Stomach (tissue), 19 donors: ENCODE measurements around the gene BBX. TPM values are rescaled to one million over a fixed set of nuclear protein-coding genes. Genes with fewer than 3 reads are reported as not detected.

Source experiments
- DNase-seq, 2 donors: peaks; one replicate each; pipeline versions ENCODE4 v3.0.0 to v3.0.0-alpha.2; 2013 to 2019
- H3K27ac ChIP-seq, 5 donors: fragments of 200-600 bp in 4 of 5; sonication (generic) in 4 of 5; one replicate each; pipeline ENCODE4 v1.5.1; 2013 to 2019; ENCODE audit warnings: mild to moderate bottlenecking in 1 of 5, moderate library complexity in 1 of 5
- H3K27me3 ChIP-seq, 3 donors: fragments of 200-600 bp; sonication (generic); one replicate each; pipeline ENCODE4 v1.5.1; 2017 to 2019; ENCODE audit warnings: mixed run types in 1 of 3
- H3K36me3 ChIP-seq, 4 donors: fragments of 200-600 bp; sonication (generic); 1 replicate in 3 of 4; 2 replicates in 1 of 4; pipeline ENCODE4 v1.5.1; 2016 to 2019
- H3K4me1 ChIP-seq, 4 donors: fragments of 200-600 bp; sonication (generic); one replicate each; pipeline ENCODE4 v1.5.1; 2016 to 2019
- H3K4me3 ChIP-seq, 4 donors: fragments of 200-600 bp; sonication (generic) in 3 of 4; one replicate each; pipeline ENCODE4 v1.5.1; 2016 to 2019; ENCODE audit warnings: mild to moderate bottlenecking in 1 of 4
- H3K9me3 ChIP-seq, 4 donors: fragments of 200-600 bp; sonication (generic); one replicate each; pipeline ENCODE4 v1.5.1; 2016 to 2019
- EP300 ChIP-seq: sonication (generic); formaldehyde crosslinking; IDR thresholded peaks from one replicate; pipeline ENCODE4 v1.6.1; 2017; ENCODE audit warnings: antibody characterized with exemption
- POLR2A ChIP-seq, 4 donors: fragments of 450-650 bp; IDR thresholded peaks; one replicate each; pipeline ENCODE4 v1.6.1; 2016; ENCODE audit warnings: antibody characterized with exemption in 4 of 4, control low read depth in 2 of 4, mild to moderate bottlenecking in 1 of 4, moderate library complexity in 1 of 4
- POLR2AphosphoS5 ChIP-seq, 3 donors: sonication (generic); formaldehyde crosslinking; IDR thresholded peaks; one replicate each; pipeline ENCODE4 v1.6.1; 2016; ENCODE audit warnings: antibody characterized with exemption in 3 of 3
- WGBS, 5 donors: extraction: QIAGEN DNeasy Blood & Tissue Kit in 3 of 5; methylation state at CpG; one replicate each; pipeline versions ENCODE4 v1.1.5 to v1.1.7; 2013 to 2018; 5-methylcytosine and 5-hydroxymethylcytosine counted together
- intact Hi-C: fragments of 100-400 bp; cut with DNase I; formaldehyde crosslinking; loops from one replicate; pipeline ENCODE4 v1.15.1; 2023; ENCODE audit warnings: low total_unique reads
- long read RNA-seq, 10 donors: transcript quantifications; one replicate each; lab custom pipeline, GENCODE V29; 2026
- polyA plus RNA-seq, 3 donors: library from polyadenylated mRNA; stranded (reverse); fragments of 200-250 nt; gene quantifications; one replicate each; pipeline ENCODE4 v1.2.3, GENCODE V29; 2013
- total RNA-seq, 5 donors: library from RNA; depleted of rRNA; stranded (reverse); fragments of >200 nt; gene quantifications; one replicate each; pipeline versions ENCODE4 v1.1.0 to v1.2.3, GENCODE V29; 2014 to 2016
- TF ChIP-seq, protein P1 (sequence below), 7 experiments: fragments of 450-650 bp in 4 of 7; fragments of 200-600 bp in 3 of 7; sonication (generic) in 3 of 7; IDR thresholded peaks; one replicate each; pipeline ENCODE4 v1.5.1; 2016 to 2019; ENCODE audit warnings: antibody characterized with exemption in 7 of 7, control low read depth in 2 of 7, mild to moderate bottlenecking in 1 of 7
- donor health status: healthy with polysubstance abuse.
- donor health status: Bipolar disorder and iron deficiency.
- donor health status: healthy.

The BBX gene
- 10 to 100 TPM; 39.7 to 81.1 (median 50.9) TPM for total RNA-seq
- polyA plus RNA-seq, result 1 to 10 TPM; 4.6 to 7.2 (median 5.9) TPM
- long read RNA-seq, donor 1, partial matches to known transcripts, result 13 of 13 reads
- long read RNA-seq, donor 1, other reads (novel, unspliced or antisense), result 0 of 13 reads
- long read RNA-seq, donor 2, partial matches to known transcripts, result 20 of 21 reads
- long read RNA-seq, donor 2, other reads (novel, unspliced or antisense), result 0 of 21 reads
- long read RNA-seq, donor 3, result 0 reads
- long read RNA-seq, donor 4, result 0 reads
- long read RNA-seq, donor 5, partial matches to known transcripts, result 17 of 18 reads
- long read RNA-seq, donor 5, other reads (novel, unspliced or antisense), result 0 of 18 reads
- long read RNA-seq, donor 6, result 0 reads
- long read RNA-seq, donor 7, result 0 reads
- long read RNA-seq, donor 8, partial matches to known transcripts, result 10 of 10 reads
- long read RNA-seq, donor 8, other reads (novel, unspliced or antisense), result 0 of 10 reads
- long read RNA-seq, donor 9, partial matches to known transcripts, result 16 of 16 reads
- long read RNA-seq, donor 9, other reads (novel, unspliced or antisense), result 0 of 16 reads
- long read RNA-seq, donor 10, result 0 reads

DNA sequence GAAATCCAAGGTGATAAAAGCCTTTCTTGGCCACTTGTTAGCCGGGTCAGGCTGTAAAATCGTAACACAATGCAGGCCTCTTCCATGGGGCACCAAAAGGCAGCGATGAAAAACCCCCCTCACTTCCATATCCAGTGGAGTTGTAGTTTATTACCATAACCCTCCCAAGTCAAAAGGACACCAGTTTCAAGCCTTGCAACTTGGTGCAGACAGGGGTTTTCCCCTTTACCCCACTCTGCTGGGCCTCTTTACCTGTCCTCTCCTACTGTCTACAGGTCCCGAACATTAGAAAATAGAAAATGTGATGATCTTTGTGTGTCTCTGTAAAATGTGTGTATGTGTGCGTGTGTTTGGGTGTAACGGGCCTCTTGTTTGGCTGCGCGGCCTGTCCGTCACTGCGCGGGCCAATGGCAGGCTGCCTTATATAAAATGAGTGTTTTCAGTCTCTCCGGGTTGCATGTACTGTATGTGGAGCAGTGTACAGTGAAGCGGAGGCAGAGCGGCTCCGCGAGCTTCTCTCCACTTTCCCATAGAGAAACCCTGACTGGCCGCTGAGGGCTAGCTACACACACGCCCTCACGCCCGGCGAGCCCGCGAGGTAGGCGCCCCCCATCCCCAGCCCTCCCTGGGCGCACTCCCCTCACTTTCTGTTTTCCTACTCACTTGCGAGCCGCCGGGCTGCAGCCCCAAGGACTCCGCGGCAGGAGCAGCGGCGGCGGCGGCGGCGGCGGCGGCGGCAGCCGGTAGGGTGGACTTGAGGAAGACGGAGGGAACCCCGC lies at the start of gene BBX:
TSS of gene BBX (plus strand) at position 453 of the 779 bp plus-strand sequence. CDS start 187,499 bp downstream, outside the sequence.
- H3K9me3 ChIP-seq, result no peaks in the 10 kb centered on the region
- peaks cover 4 to 23% (median 17%) of the 10 kb centered on the region in 4 donors for H3K4me1 ChIP-seq

DNA sequence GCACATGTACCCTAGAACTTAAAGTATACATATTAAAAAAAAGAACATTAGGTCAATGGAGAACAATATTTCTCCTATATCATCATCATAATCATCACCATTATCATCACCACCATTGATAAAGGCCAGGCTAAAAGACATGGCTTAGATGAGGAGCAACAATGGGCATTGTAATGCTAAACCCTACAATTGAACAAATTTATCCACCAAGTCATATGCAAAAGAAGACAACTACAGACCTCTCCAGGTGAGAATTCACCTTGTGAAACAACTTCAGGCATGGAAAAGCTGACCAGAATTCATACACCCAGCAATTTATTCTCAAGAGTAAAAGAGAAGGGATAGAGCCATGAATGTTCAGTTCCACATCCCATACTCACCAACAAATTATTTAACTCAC lies 46.3 kb upstream of the BBX start:
- no peaks in the 10 kb centered on the region for H3K27me3 ChIP-seq
- no peak overlapping the region for H3K4me3 ChIP-seq
- intact Hi-C loops, result no loop called here
- no peak overlapping the region for H3K27ac ChIP-seq
- peaks cover 0 to 11% (median 0%) of the 10 kb centered on the region in 4 donors for H3K9me3 ChIP-seq
- no peaks in the 10 kb centered on the region for H3K4me1 ChIP-seq
- no peaks in the 10 kb centered on the region for H3K36me3 ChIP-seq
- DNase-seq, result no peak
- TF ChIP-seq POLR2A (IDR thresholded peaks at IDR 0.05), result no peak
- TF ChIP-seq EP300, result no peak
- TF ChIP-seq, protein P1, sequence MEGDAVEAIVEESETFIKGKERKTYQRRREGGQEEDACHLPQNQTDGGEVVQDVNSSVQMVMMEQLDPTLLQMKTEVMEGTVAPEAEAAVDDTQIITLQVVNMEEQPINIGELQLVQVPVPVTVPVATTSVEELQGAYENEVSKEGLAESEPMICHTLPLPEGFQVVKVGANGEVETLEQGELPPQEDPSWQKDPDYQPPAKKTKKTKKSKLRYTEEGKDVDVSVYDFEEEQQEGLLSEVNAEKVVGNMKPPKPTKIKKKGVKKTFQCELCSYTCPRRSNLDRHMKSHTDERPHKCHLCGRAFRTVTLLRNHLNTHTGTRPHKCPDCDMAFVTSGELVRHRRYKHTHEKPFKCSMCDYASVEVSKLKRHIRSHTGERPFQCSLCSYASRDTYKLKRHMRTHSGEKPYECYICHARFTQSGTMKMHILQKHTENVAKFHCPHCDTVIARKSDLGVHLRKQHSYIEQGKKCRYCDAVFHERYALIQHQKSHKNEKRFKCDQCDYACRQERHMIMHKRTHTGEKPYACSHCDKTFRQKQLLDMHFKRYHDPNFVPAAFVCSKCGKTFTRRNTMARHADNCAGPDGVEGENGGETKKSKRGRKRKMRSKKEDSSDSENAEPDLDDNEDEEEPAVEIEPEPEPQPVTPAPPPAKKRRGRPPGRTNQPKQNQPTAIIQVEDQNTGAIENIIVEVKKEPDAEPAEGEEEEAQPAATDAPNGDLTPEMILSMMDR (IDR thresholded peaks at IDR 0.05), result no peak
- TF ChIP-seq POLR2AphosphoS5 (IDR thresholded peaks at IDR 0.05), result no peak

More for the DNA sequence above, at the start of gene BBX:
- intact Hi-C loops, result no loop called here
- WGBS, 5 donors, result 0 to 1% (median 1%) methylated on average over 18 to 42 of the region's 42 CpGs
- Histone ChIP-seq H3K4me3 (peak within 1 kb of the TSS; percentile 69 to 96 (median 90)), H3K27ac (peak within 1 kb of the TSS; percentile 91 to 96 (median 92)), H3K36me3 (no peaks in the 10 kb centered on the region), H3K27me3 (no peaks in the 10 kb centered on the region)
- DNase-seq, result peak; percentile 96 to 98
- TF ChIP-seq POLR2A (IDR thresholded peaks at IDR 0.05), result peak in 1 of 4 donors; percentile 46
- TF ChIP-seq EP300, result no peak
- TF ChIP-seq POLR2AphosphoS5 (IDR thresholded peaks at IDR 0.05), result peak; percentile 78 to 91 (median 82)
- TF ChIP-seq, protein P1 (IDR thresholded peaks at IDR 0.05), result no peak

DNA sequence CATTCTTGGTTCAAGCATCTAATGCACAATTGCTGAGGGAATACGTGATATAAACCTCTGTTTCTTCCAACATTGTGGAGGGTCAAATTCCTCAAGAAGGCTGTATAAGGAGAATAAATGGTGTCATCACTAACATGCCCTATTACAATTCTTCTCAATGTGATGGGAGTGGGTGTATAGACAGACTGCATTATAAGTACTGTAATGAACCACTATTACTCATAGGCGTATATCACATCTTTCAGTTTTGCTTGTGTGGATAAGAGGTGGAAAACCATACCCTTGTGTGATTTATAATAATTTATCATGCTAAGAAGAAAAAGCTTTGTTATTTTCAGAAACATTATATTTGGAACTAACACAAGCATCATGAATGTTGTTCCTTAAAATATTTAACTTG lies 35.3 kb upstream of the BBX start:
- Histone ChIP-seq H3K27me3 (no peaks in the 10 kb centered on the region), H3K4me3 (no peak overlapping the region), H3K4me1 (no peaks in the 10 kb centered on the region), H3K27ac (no peak overlapping the region), H3K9me3 (no peaks in the 10 kb centered on the region), H3K36me3 (no peaks in the 10 kb centered on the region)
- no peak for TF ChIP-seq POLR2AphosphoS5 (IDR thresholded peaks at IDR 0.05)
- TF ChIP-seq, protein P1 (IDR thresholded peaks at IDR 0.05), result no peak
- no peak for TF ChIP-seq POLR2A (IDR thresholded peaks at IDR 0.05)
- no peak for TF ChIP-seq EP300
- intact Hi-C loops, result no loop called here
- 87 to 96% (median 89%) methylated on average over 2 of the region's 2 CpGs for WGBS, 5 donors
- no peak for DNase-seq

DNA sequence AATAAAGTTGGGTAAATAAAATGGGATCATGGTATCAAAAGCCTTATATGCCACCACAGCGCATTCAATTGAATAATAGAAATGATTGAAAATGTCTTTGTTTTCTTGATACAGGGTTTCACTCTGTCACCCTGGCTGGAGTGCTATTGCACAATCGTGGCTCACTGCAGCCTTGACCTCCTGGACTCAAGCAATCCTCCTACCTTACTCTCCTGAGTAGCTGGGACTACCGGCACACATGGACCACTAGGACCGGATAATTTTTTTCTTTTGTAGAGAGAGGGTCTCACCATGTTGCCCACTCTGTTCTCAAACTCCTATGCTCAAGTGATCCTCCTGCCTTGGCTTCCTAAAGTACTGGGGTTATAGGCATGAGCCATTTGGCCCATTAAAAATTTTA lies 33.8 kb upstream of the BBX start:
- H3K27ac ChIP-seq, result no peak overlapping the region
- no peaks in the 10 kb centered on the region for H3K36me3 ChIP-seq
- intact Hi-C loops, result no loop called here
- TF ChIP-seq POLR2A (IDR thresholded peaks at IDR 0.05), result no peak
- TF ChIP-seq EP300, result no peak
- no peak for TF ChIP-seq POLR2AphosphoS5 (IDR thresholded peaks at IDR 0.05)
- TF ChIP-seq, protein P1 (IDR thresholded peaks at IDR 0.05), result no peak
- no peak overlapping the region for H3K4me3 ChIP-seq
- DNase-seq, result no peak
- WGBS, 5 donors, result 82 to 92% (median 84%) methylated on average over 4 of the region's 4 CpGs
- no peaks in the 10 kb centered on the region for H3K9me3 ChIP-seq
- H3K27me3 ChIP-seq, result no peaks in the 10 kb centered on the region
- no peaks in the 10 kb centered on the region for H3K4me1 ChIP-seq
